ENCODE measurements around the gene NOVA2. TPM values are rescaled to one million over a fixed set of nuclear protein-coding genes. Genes with fewer than 3 reads are reported as not detected.

Gene NOVA2
- total and polyA plus RNA-seq, 2 donors, result 0.09 to 1.0 TPM

DNA sequence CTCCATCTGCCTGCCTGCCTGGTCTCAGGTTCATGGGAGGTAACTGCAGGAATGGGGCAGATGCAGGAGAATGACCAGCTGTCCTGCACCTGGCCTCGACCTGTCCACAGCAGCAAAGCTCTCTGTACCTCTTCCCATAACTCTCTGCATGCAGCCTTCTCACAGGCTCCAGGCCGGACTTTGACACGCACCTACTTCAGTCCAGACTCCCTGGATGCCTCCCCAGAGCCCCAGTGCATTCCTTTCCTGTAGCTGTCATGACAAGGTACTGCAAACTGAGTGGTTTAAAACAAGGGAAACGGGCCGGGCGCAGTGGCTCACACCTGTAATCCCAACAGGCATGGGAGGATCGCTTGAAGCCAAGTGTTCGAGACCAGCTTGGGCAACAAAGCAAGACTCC is 62.4 kb downstream of the NOVA2 start:
- no peaks in the 10 kb centered on the region for H3K36me3 ChIP-seq (ENCODE audit: control insufficient read depth in 2 of 2, insufficient read depth in 2 of 2, low read length in 1 of 2)
- DNase-seq (ENCODE audit: low read depth in 6 of 9, low spot score in 9 of 9), result no peak
- H3K9me3 ChIP-seq (ENCODE audit: control insufficient read depth in 2 of 2, insufficient read depth in 1 of 2, low read length in 1 of 2), result no peaks in the 10 kb centered on the region
- H3K4me1 ChIP-seq (ENCODE audit: control insufficient read depth in 2 of 2, insufficient read depth in 2 of 2, low read length in 2 of 2), result no peaks in the 10 kb centered on the region
- no peak overlapping the region for H3K4me3 ChIP-seq (ENCODE audit: low read length in 2 of 2)
- H3K27me3 ChIP-seq (ENCODE audit: control insufficient read depth in 2 of 2, insufficient read depth in 1 of 2, low read length in 1 of 2), result peaks cover 2 to 26% of the 10 kb centered on the region in 2 donors
- no peak overlapping the region for H3K27ac ChIP-seq (ENCODE audit: low read depth in 1 of 2, low read length in 1 of 2)
- 88% methylated on average over 8 of the region's 8 CpGs for WGBS

GRCh38 chr19:45908956-45909355 is 64.7 kb downstream of the NOVA2 start:
- WGBS, result 91% methylated on average over 5 of the region's 5 CpGs
- no peaks in the 10 kb centered on the region for H3K9me3 ChIP-seq (ENCODE audit: control insufficient read depth in 2 of 2, insufficient read depth in 1 of 2, low read length in 1 of 2)
- H3K27ac ChIP-seq (ENCODE audit: low read depth in 1 of 2, low read length in 1 of 2), result no peak overlapping the region
- DNase-seq (ENCODE audit: low read depth in 6 of 9, low spot score in 9 of 9), result no peak
- no peak overlapping the region for H3K4me3 ChIP-seq (ENCODE audit: low read length in 2 of 2)
- H3K4me1 ChIP-seq (ENCODE audit: control insufficient read depth in 2 of 2, insufficient read depth in 2 of 2, low read length in 2 of 2), result no peaks in the 10 kb centered on the region
- peaks cover 2 to 22% of the 10 kb centered on the region in 2 donors for H3K27me3 ChIP-seq (ENCODE audit: control insufficient read depth in 2 of 2, insufficient read depth in 1 of 2, low read length in 1 of 2)
- no peaks in the 10 kb centered on the region for H3K36me3 ChIP-seq (ENCODE audit: control insufficient read depth in 2 of 2, insufficient read depth in 2 of 2, low read length in 1 of 2)

- no peaks in the 10 kb centered on the region for H3K36me3 ChIP-seq (ENCODE audit: control insufficient read depth in 2 of 2, insufficient read depth in 2 of 2, low read length in 1 of 2)
- peaks cover 7 to 10% of the 10 kb centered on the region in 2 donors for H3K4me1 ChIP-seq (ENCODE audit: control insufficient read depth in 2 of 2, insufficient read depth in 2 of 2, low read length in 2 of 2)
- no peak overlapping the region for H3K27ac ChIP-seq (ENCODE audit: low read depth in 1 of 2, low read length in 1 of 2)
- WGBS, result 93% methylated on average over 3 of the region's 3 CpGs
- no peaks in the 10 kb centered on the region for H3K9me3 ChIP-seq (ENCODE audit: control insufficient read depth in 2 of 2, insufficient read depth in 1 of 2, low read length in 1 of 2)
- H3K4me3 ChIP-seq (ENCODE audit: low read length in 2 of 2), result no peak overlapping the region
- peaks cover 0 to 17% of the 10 kb centered on the region in 2 donors for H3K27me3 ChIP-seq (ENCODE audit: control insufficient read depth in 2 of 2, insufficient read depth in 1 of 2, low read length in 1 of 2)
- no peak for DNase-seq (ENCODE audit: low read depth in 6 of 9, low spot score in 9 of 9)
Observed at GRCh38 chr19:45906221-45906620, 67.4 kb downstream of the NOVA2 start.

- no peak for DNase-seq (ENCODE audit: low read depth in 6 of 9, low spot score in 9 of 9)
- peaks cover 0 to 13% of the 10 kb centered on the region in 2 donors for H3K27me3 ChIP-seq (ENCODE audit: control insufficient read depth in 2 of 2, insufficient read depth in 1 of 2, low read length in 1 of 2)
- H3K4me1 ChIP-seq (ENCODE audit: control insufficient read depth in 2 of 2, insufficient read depth in 2 of 2, low read length in 2 of 2), result peaks cover 7 to 18% of the 10 kb centered on the region in 2 donors
- no peaks in the 10 kb centered on the region for H3K9me3 ChIP-seq (ENCODE audit: control insufficient read depth in 2 of 2, insufficient read depth in 1 of 2, low read length in 1 of 2)
- no peak overlapping the region for H3K27ac ChIP-seq (ENCODE audit: low read depth in 1 of 2, low read length in 1 of 2)
- H3K36me3 ChIP-seq (ENCODE audit: control insufficient read depth in 2 of 2, insufficient read depth in 2 of 2, low read length in 1 of 2), result peaks cover 0 to under 1% of the 10 kb centered on the region in 2 donors
- 94% methylated on average over 10 of the region's 10 CpGs for WGBS
- H3K4me3 ChIP-seq (ENCODE audit: low read length in 2 of 2), result no peak overlapping the region
Observed at GRCh38 chr19:45905011-45905410, 68.7 kb downstream of the NOVA2 start.

DNA sequence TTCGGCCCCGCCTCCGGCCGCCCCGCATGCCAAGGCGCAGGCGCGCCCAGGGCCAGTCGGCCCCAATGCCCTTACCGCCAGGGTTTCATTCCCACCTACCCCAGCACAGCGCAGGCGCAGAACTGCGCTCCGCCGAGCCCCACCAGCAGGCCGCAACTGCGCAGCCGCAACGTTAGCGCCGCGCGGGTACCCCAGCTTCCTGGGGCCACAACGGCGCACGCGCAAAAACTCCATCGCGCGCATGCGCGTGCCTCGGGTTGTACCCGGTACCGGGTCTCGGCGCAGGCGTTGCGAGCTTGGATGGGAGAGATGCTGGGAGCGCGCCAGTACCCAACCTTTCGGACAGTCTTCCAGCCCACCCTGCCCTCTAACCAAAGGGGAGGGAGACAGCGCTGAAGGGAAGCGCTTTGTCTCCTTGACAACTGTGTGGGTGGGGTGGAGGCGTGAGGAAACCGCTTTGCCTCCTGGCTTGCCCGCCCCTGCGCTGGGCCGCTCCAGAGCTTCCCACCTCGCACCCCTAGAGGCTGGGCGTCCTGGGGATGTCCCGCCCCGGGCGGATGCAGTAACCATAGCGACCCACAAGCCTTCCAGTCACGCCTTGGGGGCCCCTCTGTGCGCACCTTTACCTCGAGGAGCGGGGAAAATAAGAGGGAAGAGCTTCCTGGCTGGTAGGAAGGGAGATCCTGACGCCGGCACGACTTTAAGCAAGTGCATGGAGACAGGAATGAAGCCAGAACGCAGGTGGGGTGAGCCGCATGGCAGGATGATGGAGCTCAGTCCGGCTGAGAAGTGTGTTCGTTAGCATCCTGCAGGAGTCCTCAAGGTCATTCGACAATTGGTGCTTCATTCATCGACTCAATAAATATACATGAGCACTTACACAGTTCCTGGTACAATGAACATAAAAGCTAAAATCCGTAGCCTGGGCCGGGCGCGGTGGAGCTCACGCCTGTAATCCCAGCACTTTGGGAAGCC is 70.7 kb downstream of the NOVA2 start:
- 2% methylated on average over 73 of the region's 73 CpGs for WGBS
- H3K4me3 ChIP-seq (ENCODE audit: low read length in 2 of 2), result peak overlapping the region; percentile 79 to 85
- peaks cover 0 to 11% of the 10 kb centered on the region in 2 donors for H3K27me3 ChIP-seq (ENCODE audit: control insufficient read depth in 2 of 2, insufficient read depth in 1 of 2, low read length in 1 of 2)
- H3K4me1 ChIP-seq (ENCODE audit: control insufficient read depth in 2 of 2, insufficient read depth in 2 of 2, low read length in 2 of 2), result peaks cover 7 to 18% of the 10 kb centered on the region in 2 donors
- H3K9me3 ChIP-seq (ENCODE audit: control insufficient read depth in 2 of 2, insufficient read depth in 1 of 2, low read length in 1 of 2), result no peaks in the 10 kb centered on the region
- H3K36me3 ChIP-seq (ENCODE audit: control insufficient read depth in 2 of 2, insufficient read depth in 2 of 2, low read length in 1 of 2), result peaks cover 10 to 12% of the 10 kb centered on the region in 2 donors
- peak; percentile 92 to 100 (median 99) for DNase-seq (ENCODE audit: low read depth in 6 of 9, low spot score in 9 of 9)
- peak overlapping the region; percentile 91 to 95 for H3K27ac ChIP-seq (ENCODE audit: low read depth in 1 of 2, low read length in 1 of 2)

DNA sequence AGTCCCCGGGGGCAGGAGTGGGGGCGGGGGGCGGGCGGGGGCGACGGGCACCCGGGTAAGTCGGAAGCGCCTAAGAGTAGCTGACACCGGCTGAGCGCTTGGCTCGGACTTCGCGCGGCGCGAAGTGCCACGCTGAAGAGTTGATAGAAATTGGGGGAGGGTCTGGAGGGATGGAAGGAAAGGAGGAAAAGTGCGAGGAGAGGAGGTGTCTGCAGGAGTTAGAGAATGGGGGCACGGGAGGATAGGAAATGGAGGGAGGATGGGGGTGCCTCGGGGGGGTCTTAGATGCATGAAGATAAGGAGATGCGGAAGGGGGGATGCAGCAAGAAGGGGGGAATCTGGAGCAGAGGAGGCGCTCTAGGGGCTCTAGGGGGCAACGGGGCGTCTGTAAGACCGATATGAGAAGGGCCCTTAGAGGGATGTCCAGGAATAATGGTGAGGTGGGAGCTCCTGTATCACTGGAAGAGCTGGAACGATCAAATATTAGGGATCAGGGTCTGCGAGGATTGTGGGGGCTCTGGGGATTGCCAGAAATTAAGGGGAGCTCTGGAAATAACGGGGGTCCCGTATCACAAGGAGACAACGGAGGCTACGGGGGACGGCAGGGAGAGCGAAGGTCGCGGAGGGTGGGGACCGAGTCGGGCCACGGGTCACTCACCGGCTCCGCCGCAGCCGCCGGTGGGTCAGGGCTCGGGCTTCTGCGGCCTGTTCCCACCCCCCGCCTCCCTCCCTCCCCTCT is 71.6 kb downstream of the NOVA2 start, which contains the start of gene MYPOP:
Gene MYPOP, minus strand, starts transcription at position 702 of the 739 bp plus-strand sequence. CDS start 840 bp downstream, outside the sequence.
- no peak for DNase-seq (ENCODE audit: low read depth in 6 of 9, low spot score in 9 of 9)
- H3K27me3 ChIP-seq (ENCODE audit: control insufficient read depth in 2 of 2, insufficient read depth in 1 of 2, low read length in 1 of 2), result peaks cover 0 to 11% of the 10 kb centered on the region in 2 donors
- under 1% methylated on average over 47 of the region's 47 CpGs for WGBS

GRCh38 chr19:45901432-45901911 is 72.2 kb downstream of the NOVA2 start:
- peak in 1 of 9 donors; percentile 63 for DNase-seq (ENCODE audit: low read depth in 6 of 9, low spot score in 9 of 9)

More for the DNA sequence above, 71.6 kb downstream of the NOVA2 start, which contains the start of gene MYPOP:
- peak within 1 kb of the TSS; percentile 79 to 85 for H3K4me3 ChIP-seq (ENCODE audit: low read length in 2 of 2)
- H3K36me3 ChIP-seq (ENCODE audit: control insufficient read depth in 2 of 2, insufficient read depth in 2 of 2, low read length in 1 of 2), result peaks cover 10 to 17% of the 10 kb centered on the region in 2 donors
- H3K27ac ChIP-seq (ENCODE audit: low read depth in 1 of 2, low read length in 1 of 2), result peak within 1 kb of the TSS; percentile 91 to 95
- no peaks in the 10 kb centered on the region for H3K9me3 ChIP-seq (ENCODE audit: control insufficient read depth in 2 of 2, insufficient read depth in 1 of 2, low read length in 1 of 2)
- H3K4me1 ChIP-seq (ENCODE audit: control insufficient read depth in 2 of 2, insufficient read depth in 2 of 2, low read length in 2 of 2), result peaks cover 7 to 18% of the 10 kb centered on the region in 2 donors

DNA sequence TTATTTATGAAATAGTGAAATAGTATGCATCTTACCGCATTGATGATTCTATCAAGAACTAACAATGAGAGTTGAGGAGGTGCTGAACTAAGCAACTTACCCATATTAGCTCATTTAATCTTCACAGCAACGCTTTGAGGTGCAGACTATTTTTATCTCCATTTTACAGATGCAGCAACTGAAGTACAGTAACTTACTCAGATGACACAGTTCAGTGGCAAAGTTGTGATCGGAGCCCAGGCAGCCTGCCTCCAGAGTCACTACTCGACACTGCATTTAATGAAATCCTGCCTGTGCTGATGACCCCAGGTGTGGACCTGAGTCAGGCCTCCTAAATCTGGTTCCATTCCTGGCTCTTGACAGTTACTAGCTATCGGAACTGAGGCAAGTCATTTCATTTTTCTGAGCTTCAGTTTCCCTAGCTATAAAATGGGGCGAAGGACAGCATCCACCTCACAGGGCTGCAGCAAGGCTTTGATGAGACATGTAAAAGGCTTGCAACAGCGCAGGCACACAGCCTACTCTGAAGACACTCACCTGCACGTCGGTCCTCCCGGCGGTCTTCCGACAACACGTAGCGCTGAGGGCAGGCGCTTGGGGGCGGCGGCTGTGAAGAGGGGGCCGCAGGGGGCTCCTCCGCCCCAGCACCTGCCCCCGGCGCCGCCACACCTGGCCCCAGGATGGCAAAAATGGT is 72.8 kb downstream of the NOVA2 start:
- Histone ChIP-seq H3K27me3 (ENCODE audit: control insufficient read depth in 2 of 2, insufficient read depth in 1 of 2, low read length in 1 of 2) (peaks cover 0 to 11% of the 10 kb centered on the region in 2 donors), H3K9me3 (ENCODE audit: control insufficient read depth in 2 of 2, insufficient read depth in 1 of 2, low read length in 1 of 2) (no peaks in the 10 kb centered on the region), H3K36me3 (ENCODE audit: control insufficient read depth in 2 of 2, insufficient read depth in 2 of 2, low read length in 1 of 2) (peaks cover 10 to 17% of the 10 kb centered on the region in 2 donors), H3K4me3 (ENCODE audit: low read length in 2 of 2) (peak overlapping the region; percentile 37 to 79), H3K4me1 (ENCODE audit: control insufficient read depth in 2 of 2, insufficient read depth in 2 of 2, low read length in 2 of 2) (peaks cover 7 to 18% of the 10 kb centered on the region in 2 donors), H3K27ac (ENCODE audit: low read depth in 1 of 2, low read length in 1 of 2) (no peak overlapping the region)
- WGBS, result 90% methylated on average over 22 of the region's 22 CpGs
- no peak for DNase-seq (ENCODE audit: low read depth in 6 of 9, low spot score in 9 of 9)

More at GRCh38 chr19:45901432-45901911, 72.2 kb downstream of the NOVA2 start:
- 20% methylated on average over 69 of the region's 69 CpGs for WGBS
- H3K9me3 ChIP-seq (ENCODE audit: control insufficient read depth in 2 of 2, insufficient read depth in 1 of 2, low read length in 1 of 2), result no peaks in the 10 kb centered on the region
- H3K4me3 ChIP-seq (ENCODE audit: low read length in 2 of 2), result peak overlapping the region; percentile 79 to 85
- peaks cover 7 to 18% of the 10 kb centered on the region in 2 donors for H3K4me1 ChIP-seq (ENCODE audit: control insufficient read depth in 2 of 2, insufficient read depth in 2 of 2, low read length in 2 of 2)
- peak overlapping the region in 1 of 2 donors; percentile 37 for H3K27ac ChIP-seq (ENCODE audit: low read depth in 1 of 2, low read length in 1 of 2)
- peaks cover 10 to 17% of the 10 kb centered on the region in 2 donors for H3K36me3 ChIP-seq (ENCODE audit: control insufficient read depth in 2 of 2, insufficient read depth in 2 of 2, low read length in 1 of 2)
- peaks cover 0 to 11% of the 10 kb centered on the region in 2 donors for H3K27me3 ChIP-seq (ENCODE audit: control insufficient read depth in 2 of 2, insufficient read depth in 1 of 2, low read length in 1 of 2)
